ENCODE measurements around the gene CYB5A. TPM values are rescaled to one million over a fixed set of nuclear protein-coding genes. Genes with fewer than 3 reads are reported as not detected.

CYB5A gene
- total RNA-seq, 2 donors from 2014 or later = 71.3 to 73.5 TPM

GRCh38 chr18:74273394-74273793 is 18.4 kb downstream of the CYB5A start:
- DNase-seq (ENCODE audit: low spot score) = no peak
- no peaks in the 10 kb centered on the region for H3K36me3 ChIP-seq
- peaks cover 0 to 47% of the 10 kb centered on the region in 2 donors for H3K4me1 ChIP-seq
- no peak overlapping the region for H3K4me3 ChIP-seq
- no peak overlapping the region for H3K27ac ChIP-seq
- H3K27me3 ChIP-seq = no peaks in the 10 kb centered on the region
- no peak for TF ChIP-seq CTCF (IDR thresholded peaks at IDR 0.05)
- H3K9me3 ChIP-seq = no peaks in the 10 kb centered on the region

- TF ChIP-seq CTCF (IDR thresholded peaks at IDR 0.05) = no peak
- no peak overlapping the region for H3K4me3 ChIP-seq
- no peaks in the 10 kb centered on the region for H3K36me3 ChIP-seq
- no peaks in the 10 kb centered on the region for H3K27me3 ChIP-seq
- H3K27ac ChIP-seq = no peak overlapping the region
- peaks cover 0 to 35% of the 10 kb centered on the region in 2 donors for H3K4me1 ChIP-seq
- no peaks in the 10 kb centered on the region for H3K9me3 ChIP-seq
- no peak for DNase-seq (ENCODE audit: low spot score)
Observed at GRCh38 chr18:74271635-74272034, 20.1 kb downstream of the CYB5A start.

GRCh38 chr18:74268933-74269620 is 22.7 kb downstream of the CYB5A start:
- Histone ChIP-seq H3K9me3 (no peaks in the 10 kb centered on the region), H3K27ac (no peak overlapping the region), H3K4me3 (no peak overlapping the region), H3K27me3 (no peaks in the 10 kb centered on the region), H3K4me1 (peaks cover 0 to 32% of the 10 kb centered on the region in 2 donors), H3K36me3 (no peaks in the 10 kb centered on the region)
- no peak for DNase-seq (ENCODE audit: low spot score)
- no peak for TF ChIP-seq CTCF (IDR thresholded peaks at IDR 0.05)

- Histone ChIP-seq H3K27ac (no peak overlapping the region), H3K4me1 (peaks cover 0 to 24% of the 10 kb centered on the region in 2 donors), H3K4me3 (no peak overlapping the region), H3K36me3 (no peaks in the 10 kb centered on the region), H3K27me3 (no peaks in the 10 kb centered on the region), H3K9me3 (no peaks in the 10 kb centered on the region)
- no peak for TF ChIP-seq CTCF (IDR thresholded peaks at IDR 0.05)
- DNase-seq (ENCODE audit: low spot score) = no peak
Observed at GRCh38 chr18:74268175-74268574, 23.6 kb downstream of the CYB5A start.

GRCh38 chr18:74266161-74266560 is 25.6 kb downstream of the CYB5A start:
- peaks cover 10% of the 10 kb centered on the region for H3K36me3 ChIP-seq
- DNase-seq (ENCODE audit: low spot score) = no peak
- H3K4me3 ChIP-seq = no peak overlapping the region
- H3K9me3 ChIP-seq = no peaks in the 10 kb centered on the region
- peaks cover 0 to 23% of the 10 kb centered on the region in 2 donors for H3K4me1 ChIP-seq
- no peaks in the 10 kb centered on the region for H3K27me3 ChIP-seq
- H3K27ac ChIP-seq = no peak overlapping the region
- no peak for TF ChIP-seq CTCF (IDR thresholded peaks at IDR 0.05)
